GM12872 (cell line): ENCODE data around the gene DUSP22.

ENCODE experiments used
- CTCF ChIP-seq: IDR thresholded peaks from 3 replicates; pipeline ENCODE4 v1.5.1; 2011; ENCODE audit warnings: low read depth, mild to moderate bottlenecking, low read length, moderate library complexity; ENCODE audit not compliant: insufficient read depth

The DUSP22 gene

GRCh38 chr6:386688-387266 lies 94.5 kb downstream of the DUSP22 start:
- no peak for TF ChIP-seq CTCF

- no peak for TF ChIP-seq CTCF
Measured at GRCh38 chr6:387293-387741, 95.0 kb downstream of the DUSP22 start.

- no peak for TF ChIP-seq CTCF
Measured at GRCh38 chr6:388202-388903, 96.1 kb downstream of the DUSP22 start.

- TF ChIP-seq CTCF = no peak
Measured at GRCh38 chr6:389143-389542, 96.9 kb downstream of the DUSP22 start.

- TF ChIP-seq CTCF = 0 out of 3 replicates have a peak, but pooled peaks have one; percentile 22
Measured at GRCh38 chr6:389622-390021, 97.3 kb downstream of the DUSP22 start.

- TF ChIP-seq CTCF = no peak
Measured at GRCh38 chr6:390914-391558, 98.7 kb downstream of the DUSP22 start.

- no peak for TF ChIP-seq CTCF
Measured at GRCh38 chr6:391559-392440, 99.5 kb downstream of the DUSP22 start, which contains the start of gene IRF4. Gene IRF4 (plus strand): TSS chr6:391752. CDS start chr6:393153, 1,401 bp downstream.
